Epidermal melanocyte (primary cell): ENCODE measurements around the gene ESR2.
"Not testable (repeated sequence)": the region's sequence is repeated elsewhere in the genome, so short reads cannot be mapped to it uniquely, and the experiment has no call there.

Source experiments
- DNase-seq: peaks from one replicate; pipeline ENCODE4 v3.0.0; 2011; ENCODE audit warnings: low spot score; ENCODE audit not compliant: insufficient read length

The ESR2 gene

DNA sequence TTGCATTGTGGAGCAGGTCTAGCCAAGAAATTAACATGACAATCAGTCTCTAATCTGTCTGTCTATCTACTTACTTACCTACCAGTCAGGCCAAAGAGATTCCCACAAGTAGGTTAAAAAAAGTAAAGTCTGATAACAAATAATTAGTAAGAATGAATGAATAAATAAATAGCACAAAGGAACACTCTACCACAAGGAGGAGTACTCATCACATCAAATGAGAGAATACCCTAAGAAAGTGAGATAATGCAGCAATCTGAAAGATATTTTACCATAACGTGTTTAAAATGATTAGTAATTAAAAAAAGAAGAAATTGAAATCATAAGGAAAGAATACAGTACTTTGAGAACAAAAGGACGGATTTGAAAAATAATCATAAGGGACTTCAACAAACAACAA is 254.1 kb downstream of the ESR2 start:
- DNase-seq: no peak

DNA sequence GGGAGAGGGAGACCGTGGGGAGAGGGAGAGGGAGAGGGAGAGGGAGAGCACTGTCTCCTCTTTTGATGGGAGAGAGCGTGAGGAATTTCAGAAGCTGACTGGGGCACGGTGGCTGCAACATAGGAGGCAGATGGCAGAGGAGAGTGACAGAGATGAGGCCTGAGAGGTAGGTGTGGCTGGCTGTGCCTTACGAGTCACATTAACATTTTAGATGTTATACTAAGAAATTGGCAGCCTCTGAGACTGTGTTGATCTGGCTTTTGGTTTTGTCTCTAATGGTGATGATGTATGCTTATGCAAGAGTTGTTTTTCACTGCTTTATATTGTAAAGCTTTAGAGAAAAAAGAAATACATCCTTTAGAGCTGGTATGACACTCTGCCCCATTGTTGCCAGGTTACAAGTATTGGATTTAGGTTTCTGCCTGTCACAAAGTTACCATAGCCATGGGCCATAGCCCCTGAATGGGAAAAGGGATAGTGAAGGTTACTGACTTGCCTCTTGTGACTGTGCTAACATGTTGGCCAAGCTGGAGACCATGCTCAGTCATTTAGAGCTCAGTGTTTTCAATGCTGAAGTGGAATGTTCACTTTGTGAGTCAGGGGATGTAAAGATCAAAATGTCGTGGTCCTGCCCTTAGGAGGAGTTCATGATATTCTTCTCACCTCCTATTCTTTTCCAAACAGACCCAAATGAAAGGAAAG is 255.2 kb downstream of the ESR2 start:
- DNase-seq: no peak

DNA sequence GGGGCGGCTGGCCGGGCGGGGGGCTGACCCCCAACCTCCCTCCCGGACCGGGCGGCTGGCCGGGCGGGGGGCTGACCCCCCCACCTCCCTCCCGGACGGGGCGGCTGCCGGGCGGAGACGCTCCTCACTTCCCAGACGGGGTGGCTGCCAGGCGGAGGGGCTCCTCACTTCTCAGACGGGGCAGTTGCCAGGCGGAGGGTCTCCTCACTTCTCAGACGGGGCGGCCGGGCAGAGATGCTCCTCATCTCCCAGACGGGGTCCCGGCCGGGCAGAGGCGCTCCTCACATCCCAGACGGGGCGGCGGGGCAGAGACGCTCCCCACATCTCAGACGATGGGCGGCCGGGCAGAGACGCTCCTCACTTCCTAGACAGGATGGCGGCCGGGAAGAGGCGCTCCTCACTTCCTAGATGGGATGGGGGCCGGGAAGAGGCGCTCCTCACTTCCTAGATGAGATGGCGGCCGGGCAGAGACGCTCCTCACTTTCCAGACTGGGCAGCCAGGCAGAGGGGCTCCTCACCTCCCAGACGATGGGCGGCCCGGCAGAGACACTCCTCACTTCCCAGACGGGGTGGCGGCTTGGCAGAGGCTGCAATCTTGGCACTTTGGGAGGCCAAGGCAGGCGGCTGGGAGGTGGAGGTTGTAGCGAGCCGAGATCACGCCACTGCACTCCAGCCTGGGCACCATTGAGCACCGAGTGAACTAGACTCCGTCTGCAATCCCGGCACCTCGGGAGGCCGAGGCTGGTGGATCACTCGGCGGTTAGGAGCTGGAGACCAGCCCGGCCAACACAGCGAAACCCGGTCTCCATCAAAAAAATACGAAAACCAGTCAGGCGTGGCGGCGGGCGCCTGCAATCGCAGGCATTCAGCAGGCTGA is 256.1 kb downstream of the ESR2 start:
- DNase-seq: not testable (repeated sequence)

DNA sequence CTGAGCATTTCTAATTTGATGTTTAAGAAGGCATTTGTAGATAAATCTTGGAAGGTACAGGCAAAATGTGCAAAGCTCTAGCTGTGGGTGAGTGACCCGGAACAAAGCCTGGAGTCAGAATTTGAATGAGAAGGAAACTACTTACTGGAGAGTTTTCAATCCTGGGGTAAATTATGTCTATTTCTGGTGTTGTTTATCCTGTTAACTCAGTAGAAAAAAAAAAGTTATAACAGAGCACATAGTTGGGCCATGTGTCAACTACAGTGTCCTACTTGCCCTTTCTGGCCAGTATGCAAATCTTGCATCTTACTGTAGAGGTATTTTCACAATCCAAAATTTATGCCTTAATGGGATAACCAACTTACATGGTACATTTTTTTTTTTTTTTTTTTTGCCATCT is 259.0 kb downstream of the ESR2 start:
- no peak for DNase-seq
